SH-SY5Y (cell line): ENCODE measurements around the gene SLC12A5.

Source experiments
- GATA2 ChIP-seq: IDR thresholded peaks from 2 replicates; pipeline ENCODE4 v1.6.1; 2011; ENCODE audit warnings: mild to moderate bottlenecking, low read depth, low read length
- GATA3 ChIP-seq: IDR thresholded peaks from 2 replicates; pipeline ENCODE4 v1.6.1; 2011; ENCODE audit warnings: low read depth, mild to moderate bottlenecking, low read length, moderate library complexity

DNA sequence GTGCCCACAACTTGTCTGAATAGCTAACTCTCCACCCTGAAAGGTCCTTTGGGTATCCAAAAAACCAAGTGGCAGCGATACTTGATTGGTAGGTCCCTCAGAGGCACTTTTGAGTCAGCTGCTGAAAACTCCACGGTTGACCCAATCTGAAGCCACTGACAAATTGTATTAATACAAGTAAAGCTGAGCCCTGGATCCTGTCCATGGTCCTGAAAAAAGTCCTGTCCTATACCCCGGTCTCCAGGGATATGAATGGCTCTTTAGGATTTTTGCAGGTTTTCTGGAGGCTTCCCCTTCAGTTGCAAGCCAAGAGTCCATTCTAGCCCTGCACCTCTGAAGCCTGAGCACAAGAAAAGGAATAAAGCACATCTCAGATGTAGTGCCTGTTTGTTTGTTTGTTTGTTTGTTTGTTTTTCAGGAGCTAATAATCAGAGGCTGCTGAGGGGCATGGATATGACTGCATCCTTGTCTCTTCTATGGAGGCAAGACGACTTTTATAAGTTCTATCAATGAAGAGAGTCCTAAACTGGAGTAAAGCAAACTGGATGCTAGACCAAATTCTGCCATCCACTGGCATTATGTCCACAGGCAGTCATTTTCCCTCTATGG, 1.7 kb upstream of the SLC12A5 start:
- TF ChIP-seq GATA2 (no peak), GATA3 (no peak)
